ENCODE data around the gene SND1.

SND1 gene

GRCh38 chr7:127807829-127808228, 155.8 kb downstream of the SND1 start:
- H3K27ac Mint-ChIP-seq = no peak overlapping the region
- H3K4me1 Mint-ChIP-seq = peaks cover 9% of the 10 kb centered on the region
- H3K27me3 Mint-ChIP-seq = no peaks in the 10 kb centered on the region
- H3K9me3 Mint-ChIP-seq = no peaks in the 10 kb centered on the region
- DNase-seq = no peak
- ATAC-seq = no peak
- H3K4me3 Mint-ChIP-seq = no peak overlapping the region

- Mint-ChIP-seq H3K27me3 (no peaks in the 10 kb centered on the region), H3K4me3 (no peak overlapping the region), H3K9me3 (no peaks in the 10 kb centered on the region), H3K27ac (peak overlapping the region in 1 of 2 donors; percentile 20), H3K4me1 (peaks cover 23% of the 10 kb centered on the region)
- no peak for DNase-seq
- no peak for ATAC-seq
Measured at GRCh38 chr7:127809261-127809702, 157.3 kb downstream of the SND1 start.

- no peak overlapping the region for H3K4me3 Mint-ChIP-seq
- H3K9me3 Mint-ChIP-seq = no peaks in the 10 kb centered on the region
- ATAC-seq = no peak
- H3K27ac Mint-ChIP-seq = no peak overlapping the region
- H3K27me3 Mint-ChIP-seq = no peaks in the 10 kb centered on the region
- DNase-seq = no peak
- H3K4me1 Mint-ChIP-seq = peaks cover 24% of the 10 kb centered on the region
Measured at GRCh38 chr7:127810113-127810512, 158.1 kb downstream of the SND1 start.

- Mint-ChIP-seq H3K27ac (no peak overlapping the region), H3K4me1 (peaks cover 28% of the 10 kb centered on the region), H3K4me3 (no peak overlapping the region), H3K9me3 (no peaks in the 10 kb centered on the region), H3K27me3 (no peaks in the 10 kb centered on the region)
- ATAC-seq (no peak), DNase-seq (no peak)
Measured at GRCh38 chr7:127810696-127811660, 159.0 kb downstream of the SND1 start.

- Mint-ChIP-seq H3K9me3 (no peaks in the 10 kb centered on the region), H3K27ac (no peak overlapping the region), H3K4me1 (peaks cover 29% of the 10 kb centered on the region), H3K4me3 (no peak overlapping the region), H3K27me3 (no peaks in the 10 kb centered on the region)
- ATAC-seq (no peak), DNase-seq (no peak)
Measured at GRCh38 chr7:127812540-127812939, 160.5 kb downstream of the SND1 start.

GRCh38 chr7:127813991-127814541, 162.1 kb downstream of the SND1 start:
- peaks cover 40% of the 10 kb centered on the region for H3K4me1 Mint-ChIP-seq
- DNase-seq = no peak
- H3K27ac Mint-ChIP-seq = no peak overlapping the region
- no peaks in the 10 kb centered on the region for H3K27me3 Mint-ChIP-seq
- no peak for ATAC-seq
- H3K9me3 Mint-ChIP-seq = no peaks in the 10 kb centered on the region
- H3K4me3 Mint-ChIP-seq = no peak overlapping the region

GRCh38 chr7:127815631-127816145, 163.7 kb downstream of the SND1 start:
- Mint-ChIP-seq H3K27ac (no peak overlapping the region), H3K4me3 (no peak overlapping the region), H3K27me3 (no peaks in the 10 kb centered on the region), H3K4me1 (peaks cover 50% of the 10 kb centered on the region), H3K9me3 (no peaks in the 10 kb centered on the region)
- no peak for DNase-seq
- no peak for ATAC-seq

GRCh38 chr7:127816354-127817190, 164.6 kb downstream of the SND1 start:
- ATAC-seq (no peak), DNase-seq (no peak)
- no peaks in the 10 kb centered on the region for H3K27me3 Mint-ChIP-seq
- H3K9me3 Mint-ChIP-seq = no peaks in the 10 kb centered on the region
- peak overlapping the region in 1 of 2 donors; percentile 36 for H3K27ac Mint-ChIP-seq
- H3K4me1 Mint-ChIP-seq = peaks cover 52% of the 10 kb centered on the region
- H3K4me3 Mint-ChIP-seq = no peak overlapping the region

- Mint-ChIP-seq H3K9me3 (no peaks in the 10 kb centered on the region), H3K4me3 (no peak overlapping the region), H3K27me3 (no peaks in the 10 kb centered on the region), H3K4me1 (peaks cover 52% of the 10 kb centered on the region), H3K27ac (no peak overlapping the region)
- DNase-seq (no peak), ATAC-seq (no peak)
Measured at GRCh38 chr7:127817466-127817865, 165.5 kb downstream of the SND1 start.

GRCh38 chr7:127818306-127818705, 166.3 kb downstream of the SND1 start:
- Mint-ChIP-seq H3K9me3 (no peaks in the 10 kb centered on the region), H3K27ac (no peak overlapping the region), H3K4me3 (no peak overlapping the region), H3K4me1 (peaks cover 46% of the 10 kb centered on the region), H3K27me3 (no peaks in the 10 kb centered on the region)
- DNase-seq = no peak
- no peak for ATAC-seq

- peak; percentile 79 for ATAC-seq
- H3K4me1 Mint-ChIP-seq = peaks cover 35% of the 10 kb centered on the region
- H3K27me3 Mint-ChIP-seq = no peaks in the 10 kb centered on the region
- no peak for DNase-seq
- H3K27ac Mint-ChIP-seq = peak overlapping the region in 1 of 2 donors; percentile 52
- H3K9me3 Mint-ChIP-seq = no peaks in the 10 kb centered on the region
- H3K4me3 Mint-ChIP-seq = peak overlapping the region; percentile 47 to 56
Measured at GRCh38 chr7:127819975-127820731, 168.2 kb downstream of the SND1 start.

GRCh38 chr7:127820732-127821085, 168.7 kb downstream of the SND1 start:
- Mint-ChIP-seq H3K27me3 (no peaks in the 10 kb centered on the region), H3K4me1 (peaks cover 31% of the 10 kb centered on the region), H3K4me3 (peak overlapping the region; percentile 47 to 56), H3K27ac (peak overlapping the region in 1 of 2 donors; percentile 52), H3K9me3 (no peaks in the 10 kb centered on the region)
- ATAC-seq = peak; percentile 46
- DNase-seq = no peak

- Mint-ChIP-seq H3K4me1 (peaks cover 31% of the 10 kb centered on the region), H3K27me3 (no peaks in the 10 kb centered on the region), H3K4me3 (no peak overlapping the region), H3K9me3 (no peaks in the 10 kb centered on the region), H3K27ac (no peak overlapping the region)
- DNase-seq (no peak), ATAC-seq (no peak)
Measured at GRCh38 chr7:127821146-127821545, 169.2 kb downstream of the SND1 start.

- Mint-ChIP-seq H3K9me3 (no peaks in the 10 kb centered on the region), H3K4me1 (peaks cover 26% of the 10 kb centered on the region), H3K27me3 (no peaks in the 10 kb centered on the region), H3K4me3 (no peak overlapping the region), H3K27ac (no peak overlapping the region)
- DNase-seq = no peak
- ATAC-seq = no peak
Measured at GRCh38 chr7:127822822-127823508, 171.0 kb downstream of the SND1 start.
